H1 (cell line): ENCODE data around the gene UGT2B7. TPM values are rescaled to one million over a fixed set of nuclear protein-coding genes. Genes with fewer than 3 reads are reported as not detected.

Source experiments
- CTCF ChIA-PET: fragments of 300-600 bp; sonication (Branson Sonifier 250); formaldehyde crosslinking; loops from one replicate; lab custom pipeline; 2021; ENCODE audit not compliant: partially characterized antibody; lab: Charles Lee
- POLR2A ChIA-PET: fragments of 300-600 bp; sonication (Branson Sonifier 250); formaldehyde crosslinking; loops from one replicate; lab custom pipeline; 2021; ENCODE audit warnings: inconsistent platforms; ENCODE audit not compliant: partially characterized antibody; lab: Charles Lee
- DNase-seq, 2 experiments: peaks; one replicate each; pipeline versions ENCODE4 v3.0.0 to v3.0.0-alpha.2; 2010 to 2022; ENCODE audit warnings: low spot score in 2 of 2, low read depth in 1 of 2, mixed read lengths in 1 of 2
- FAIRE-seq: peaks from 2 replicates; lab custom pipeline; 2011; peaks lifted over from hg19 to GRCh38; lab: Jason Lieb, UNC
- H2AFZ ChIP-seq: 2 replicates; pipeline ENCODE4 v1.8.1; 2012; ENCODE audit warnings: low read length, inconsistent platforms
- H2AK5ac ChIP-seq: 2 replicates; pipeline ENCODE4 v1.6.1; 2013; ENCODE audit warnings: low read depth, low read length
- H2BK120ac ChIP-seq: replicated peaks from 2 replicates; pipeline ENCODE3; 2013; ENCODE audit warnings: low read depth, low read length, inconsistent platforms
- H2BK12ac ChIP-seq: 2 replicates; pipeline ENCODE4 v1.6.1; 2013; ENCODE audit warnings: low read depth, low read length
- H2BK15ac ChIP-seq: 2 replicates; pipeline ENCODE4 v1.6.1; 2013; ENCODE audit warnings: low read length
- H2BK20ac ChIP-seq: 2 replicates; pipeline ENCODE4 v1.6.1; 2013; ENCODE audit warnings: low read length
- H2BK5ac ChIP-seq: 2 replicates; pipeline ENCODE4 v1.6.1; 2013; ENCODE audit warnings: low read depth, low read length
- H3K14ac ChIP-seq: 2 replicates; pipeline ENCODE4 v1.6.1; 2013; ENCODE audit warnings: inconsistent platforms; ENCODE audit not compliant: insufficient read length
- H3K18ac ChIP-seq: 2 replicates; pipeline ENCODE4 v1.6.1; 2013; ENCODE audit warnings: low read length; ENCODE audit errors: extremely low read depth
- H3K23ac ChIP-seq: 2 replicates; pipeline ENCODE4 v1.6.1; 2013; ENCODE audit warnings: inconsistent platforms; ENCODE audit not compliant: insufficient read length
- H3K23me2 ChIP-seq: 2 replicates; pipeline ENCODE4 v1.6.1; 2013; ENCODE audit warnings: low read depth, low read length
- H3K27ac ChIP-seq: 2 replicates; pipeline ENCODE4 v1.6.1; 2011; ENCODE audit warnings: low read depth, low read length, inconsistent platforms
- H3K27me3 ChIP-seq, 4 experiments: replicated peaks in 1 of 4; 1 replicate in 1 of 4; 2 replicates in 3 of 4; pipeline versions ENCODE4 v1.6.1 to v1.8.1; 2011 to 2013; ENCODE audit warnings: low read length in 3 of 4, mild to moderate bottlenecking in 3 of 4, inconsistent platforms in 2 of 4, mixed read lengths in 2 of 4, moderate library complexity in 1 of 4; ENCODE audit not compliant: control insufficient read depth in 3 of 4, insufficient read depth in 3 of 4; ENCODE audit errors: extremely low read depth in 1 of 4
- H3K36me3 ChIP-seq, 4 experiments: 2 replicates each; pipeline versions ENCODE4 v1.6.1 to v1.8.1; 2011 to 2013; ENCODE audit warnings: mild to moderate bottlenecking in 4 of 4, low read length in 3 of 4, moderate library complexity in 2 of 4, control low read depth in 1 of 4, inconsistent platforms in 1 of 4; ENCODE audit not compliant: insufficient read depth in 4 of 4, control insufficient read depth in 2 of 4
- H3K4ac ChIP-seq: replicated peaks from 2 replicates; pipeline ENCODE3; 2013; ENCODE audit warnings: low read length, low read depth, mixed read lengths, inconsistent platforms; ENCODE audit not compliant: insufficient read length
- H3K4me1 ChIP-seq, 4 experiments: replicated peaks in 1 of 4; 1 replicate in 1 of 4; 2 replicates in 3 of 4; pipeline versions ENCODE4 v1.6.1 to v1.8.1; 2011 to 2013; ENCODE audit warnings: low read length in 3 of 4, inconsistent platforms in 2 of 4, mixed read lengths in 1 of 4; ENCODE audit not compliant: insufficient read depth in 4 of 4, control insufficient read depth in 3 of 4
- H3K4me2 ChIP-seq, 2 experiments: 2 replicates each; pipeline versions ENCODE4 v1.6.1 to v1.8.1; 2011 to 2013; ENCODE audit warnings: low read depth in 2 of 2, low read length in 2 of 2, control low read depth in 1 of 2, inconsistent platforms in 1 of 2, mild to moderate bottlenecking in 1 of 2; ENCODE audit not compliant: insufficient read depth in 1 of 2
- H3K4me3 ChIP-seq, 4 experiments: fragments of 200-600, 300-600 bp in 1 of 4; sonication (generic), shearing (Covaris generic), sonication (Bioruptor Twin) in 1 of 4; 2 replicates each; pipeline versions ENCODE4 v1.5.1 to v1.8.1; 2011 to 2016; ENCODE audit warnings: low read length in 4 of 4, low read depth in 3 of 4, control low read depth in 2 of 4, inconsistent platforms in 2 of 4, mild to moderate bottlenecking in 2 of 4, mixed read lengths in 1 of 4, moderate library complexity in 1 of 4; ENCODE audit not compliant: insufficient read depth in 2 of 4; ENCODE audit errors: extremely low read depth in 1 of 4
- H3K56ac ChIP-seq: replicated peaks from 2 replicates; pipeline ENCODE3; 2013; ENCODE audit warnings: low read depth, mild to moderate bottlenecking, mixed read lengths, low read length, inconsistent platforms; ENCODE audit not compliant: insufficient read length
- H3K79me1 ChIP-seq: 2 replicates; pipeline ENCODE4 v1.6.1; 2013; ENCODE audit warnings: low read depth, low read length, control low read depth
- H3K79me2 ChIP-seq, 2 experiments: 2 replicates each; pipeline versions ENCODE4 v1.6.1 to v1.8.1; 2012 to 2013; ENCODE audit warnings: low read length in 2 of 2, mild to moderate bottlenecking in 2 of 2, inconsistent platforms in 1 of 2; ENCODE audit not compliant: insufficient read depth in 2 of 2, control insufficient read depth in 1 of 2
- H3K9ac ChIP-seq, 4 experiments: replicated peaks in 1 of 4; 1 replicate in 1 of 4; 2 replicates in 3 of 4; pipeline versions ENCODE4 v1.6.1 to v1.8.1; 2011 to 2013; ENCODE audit warnings: low read depth in 3 of 4, low read length in 3 of 4, control low read depth in 2 of 4, mild to moderate bottlenecking in 2 of 4, moderate library complexity in 2 of 4, inconsistent platforms in 1 of 4; ENCODE audit errors: extremely low read depth in 1 of 4
- H3K9me3 ChIP-seq, 2 experiments: 2 replicates each; pipeline versions ENCODE4 v1.6.1 to v1.8.1; 2012 to 2013; ENCODE audit warnings: mild to moderate bottlenecking in 2 of 2, moderate library complexity in 2 of 2, control low read depth in 1 of 2, inconsistent platforms in 1 of 2, low read depth in 1 of 2, low read length in 1 of 2, mixed read lengths in 1 of 2; ENCODE audit not compliant: insufficient read depth in 2 of 2
- H4K20me1 ChIP-seq, 2 experiments: replicated peaks in 1 of 2; 2 replicates each; pipeline versions ENCODE3 to v1.8.1; 2011 to 2013; ENCODE audit warnings: inconsistent platforms in 2 of 2, low read length in 2 of 2, mild to moderate bottlenecking in 1 of 2; ENCODE audit not compliant: insufficient read depth in 2 of 2, control insufficient read depth in 1 of 2
- H4K5ac ChIP-seq: 2 replicates; pipeline ENCODE4 v1.6.1; 2013; ENCODE audit warnings: low read length, low read depth, mixed read lengths, inconsistent platforms; ENCODE audit not compliant: insufficient read length
- H4K8ac ChIP-seq: 2 replicates; pipeline ENCODE4 v1.8.0; 2013; ENCODE audit warnings: mild to moderate bottlenecking, moderate library complexity, low read length, inconsistent platforms; ENCODE audit not compliant: insufficient read depth; ENCODE audit errors: extremely low read depth
- H4K91ac ChIP-seq: replicated peaks from 2 replicates; pipeline ENCODE3; 2013; ENCODE audit warnings: low read length, mixed read lengths, inconsistent platforms; ENCODE audit not compliant: insufficient read length
- BRCA1 ChIP-seq: IDR thresholded peaks from 2 replicates; pipeline ENCODE4 v1.6.1; 2012; ENCODE audit warnings: low read depth, low read length, improper control_type of control experiment
- HDAC2 ChIP-seq, 2 experiments: fragments of 300-600 bp in 1 of 2; sonication (generic) in 1 of 2; IDR thresholded peaks; 2 replicates each; pipeline ENCODE4 v1.6.1; 2011 to 2012; ENCODE audit warnings: low read depth in 2 of 2, low read length in 2 of 2, mild to moderate bottlenecking in 2 of 2, moderate library complexity in 2 of 2, borderline replicate concordance in 1 of 2, inconsistent platforms in 1 of 2
- WGBS, 2 experiments: shearing (Covaris generic) in 1 of 2; methylation state at CpG; one replicate each; pipeline versions ENCODE4 v1.1.6 to v1.1.7; 2013 to 2015; ENCODE audit warnings: low lambda C conversion rate in 2 of 2, mixed read lengths in 2 of 2, inconsistent platforms in 1 of 2, low coverage in 1 of 2, missing lambda C conversion rate in 1 of 2; ENCODE audit not compliant: insufficient replicate concordance in 2 of 2, insufficient coverage in 1 of 2, insufficient read length in 1 of 2; ENCODE audit errors: extremely low coverage in 1 of 2, missing lambda C conversion rate in 1 of 2; 5-methylcytosine and 5-hydroxymethylcytosine counted together
- polyA plus RNA-seq, 7 experiments: library from polyadenylated mRNA; depleted of rRNA in 3 of 7; stranded (reverse) in 5 of 7; unstranded in 2 of 7; fragments of >200 nt in 5 of 7; fragments of 200-250 nt in 2 of 7; gene quantifications; 1 replicate in 5 of 7; 2 replicates in 1 of 7; 4 replicates in 1 of 7; pipeline versions ENCODE4 v1.2.1 to v1.2.3, GENCODE V29; 2011 to 2013; ENCODE audit warnings: missing spikeins in 2 of 7, mixed read lengths in 2 of 7
- total RNA-seq: library from RNA; stranded (reverse); fragmentation: NEBNext Ultra II Directional; extraction: Animal tissue kit (Norgen Biotek cat#: 25700); gene quantifications from 2 replicates; pipeline ENCODE4 v1.2.1, GENCODE V29; 2021

UGT2B7 gene
- total and polyA plus RNA-seq, 2 of the 8 experiments (the other 6 are each of a cell fraction or from before 2014, with no cell fraction given), result not detected

DNA sequence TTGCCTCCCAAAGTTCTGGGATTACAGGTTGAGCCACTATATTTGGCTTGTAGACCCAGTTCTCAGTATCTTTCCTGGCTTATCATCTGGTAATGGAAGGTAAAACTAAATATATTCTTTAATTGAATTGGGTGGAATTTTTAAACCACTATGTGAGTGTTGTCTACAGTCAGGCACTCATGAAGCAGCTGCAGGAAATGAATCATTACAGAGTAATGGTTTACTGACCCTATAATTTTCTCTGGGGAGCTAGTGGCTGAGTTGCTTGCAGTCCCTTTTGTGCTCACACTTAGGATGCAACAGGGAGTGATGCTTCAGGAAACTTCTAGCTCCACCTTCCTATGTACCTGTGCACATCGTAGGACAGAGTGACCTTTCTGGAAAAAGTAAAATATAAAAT is 4.1 kb upstream of the UGT2B7 start:
- no peak overlapping the region for H3K56ac ChIP-seq
- H3K4me1 ChIP-seq, result no peaks in the 10 kb centered on the region
- no peaks in the 10 kb centered on the region for H3K9me3 ChIP-seq
- H3K36me3 ChIP-seq, result no peaks in the 10 kb centered on the region
- no peak overlapping the region for H2BK20ac ChIP-seq
- H2BK12ac ChIP-seq, result no peak overlapping the region
- H4K91ac ChIP-seq, result no peak overlapping the region
- no peak overlapping the region for H2BK5ac ChIP-seq
- H4K8ac ChIP-seq, result no peak overlapping the region
- H2AFZ ChIP-seq, result no peak overlapping the region
- no peak overlapping the region for H4K5ac ChIP-seq
- ChIA-PET CTCF (interaction anchor here (0.5 kb wide), 1 partner anchor 342 kb away, joined by 3 read pairs; no protein-coding TSS in a partner anchor), POLR2A (no interaction called here)
- no peak overlapping the region for H3K4ac ChIP-seq
- no peak for FAIRE-seq
- no peak overlapping the region for H3K27ac ChIP-seq
- WGBS, 2 experiments, result 100% methylated on average over 1 of the region's 1 CpG; no CpG with 5 or more reads in 1 of the 2 experiments
- H2BK120ac ChIP-seq, result no peak overlapping the region
- no peak overlapping the region for H3K4me2 ChIP-seq
- no peak overlapping the region for H3K9ac ChIP-seq
- H2BK15ac ChIP-seq, result no peak overlapping the region
- no peaks in the 10 kb centered on the region for H4K20me1 ChIP-seq
- no peak overlapping the region for H3K18ac ChIP-seq
- no peak overlapping the region for H3K4me3 ChIP-seq
- no peak overlapping the region for H3K23ac ChIP-seq
- H3K79me2 ChIP-seq, result no peaks in the 10 kb centered on the region
- no peaks in the 10 kb centered on the region for H3K79me1 ChIP-seq
- no peak for DNase-seq
- no peaks in the 10 kb centered on the region for H3K23me2 ChIP-seq
- no peak overlapping the region for H3K14ac ChIP-seq
- no peak overlapping the region for H2AK5ac ChIP-seq
- TF ChIP-seq HDAC2 (IDR thresholded peaks at IDR 0.05; ENCODE audit: borderline replicate concordance in 1 of 2, low read depth in 2 of 2, low read length in 2 of 2), result no peak
- no peak for TF ChIP-seq BRCA1
- no peaks in the 10 kb centered on the region for H3K27me3 ChIP-seq
